K562 (cell line): ENCODE data around the gene RAD51AP1. TPM values are rescaled to one million over a fixed set of nuclear protein-coding genes. Genes with fewer than 3 reads are reported as not detected.

Experiments
- ATAC-seq: fragments of 200-7000 bp; cut with Tn5 transposase; 3 replicates; pipeline ENCODE4 v1.9.1; 2020; ENCODE audit warnings: moderate library complexity
- BruUV-seq: library from RNA; stranded (reverse); fragments of 400-500 nt; replicated peaks from 2 replicates; lab custom pipeline; 2021; lab: Mats Ljungman, UMichigan
- CTCF ChIA-PET: fragments of 300-600 bp; formaldehyde crosslinking; extraction: SDS; loops from one replicate; lab custom pipeline; 2021; ENCODE audit warnings: low intra/inter-chr PET ratio; lab: Yijun Ruan, JAX
- POLR2A ChIA-PET: fragments of 300-600, 350-650 bp; sonication (Branson Sonifier 250); formaldehyde crosslinking; extraction: SDS; loops from one replicate; lab custom pipeline; 2021; ENCODE audit warnings: antibody characterized with exemption, inconsistent platforms; lab: Yijun Ruan, JAX
- DNase-seq, 4 experiments: peaks; one replicate each; pipeline versions ENCODE4 v3.0.0 to v3.0.0-alpha.2; 2011 to 2018; ENCODE audit warnings: low spot score in 3 of 4, mixed read lengths in 3 of 4; ENCODE audit errors: extremely low read depth in 1 of 4
- FAIRE-seq: peaks from 2 replicates; lab custom pipeline; 2011; peaks lifted over from hg19 to GRCh38; lab: Jason Lieb, UNC
- H2AFZ ChIP-seq: 2 replicates; pipeline ENCODE4 v1.6.0; 2011; ENCODE audit warnings: low read depth, low read length, control low read depth, inconsistent platforms
- H3K27ac ChIP-seq: fragments of 200-600 bp; 3 replicates; pipeline ENCODE4 v1.8.0; 2011; ENCODE audit warnings: low read depth, mild to moderate bottlenecking, control low read depth, inconsistent platforms, low read length, moderate library complexity, mixed read lengths; ENCODE audit errors: extremely low read depth
- H3K27me3 ChIP-seq, 2 experiments: fragments of 300-600 bp in 1 of 2; 2 replicates in 1 of 2; 3 replicates in 1 of 2; pipeline versions ENCODE4 v1.6.0 to v1.8.0; 2011; ENCODE audit warnings: inconsistent platforms in 2 of 2, low read length in 2 of 2, mild to moderate bottlenecking in 1 of 2, mixed read lengths in 1 of 2, moderate library complexity in 1 of 2; ENCODE audit not compliant: control insufficient read depth in 2 of 2, insufficient read depth in 2 of 2
- H3K36me3 ChIP-seq: fragments of 300-600 bp; 3 replicates; pipeline ENCODE4 v1.8.0; 2011; ENCODE audit warnings: mild to moderate bottlenecking, low read length, inconsistent platforms; ENCODE audit not compliant: control insufficient read depth, insufficient read depth
- H3K4me1 ChIP-seq, 2 experiments: fragments of 200-600 bp in 1 of 2; replicated peaks in 1 of 2; 2 replicates in 1 of 2; 3 replicates in 1 of 2; pipeline versions ENCODE4 v1.5.1 to v1.8.0; 2011; ENCODE audit warnings: inconsistent platforms in 2 of 2, low read length in 2 of 2, mild to moderate bottlenecking in 1 of 2, mixed read lengths in 1 of 2, moderate library complexity in 1 of 2; ENCODE audit not compliant: control insufficient read depth in 2 of 2, insufficient read depth in 2 of 2
- H3K4me2 ChIP-seq: 2 replicates; pipeline ENCODE4 v1.6.1; 2011; ENCODE audit warnings: low read length, control low read depth, inconsistent platforms, mixed read lengths; ENCODE audit not compliant: insufficient read depth
- H3K4me3 ChIP-seq: fragments of 200-600 bp; sonication (generic), shearing (Covaris generic); 2 replicates; pipeline ENCODE4 v1.5.1; 2016; ENCODE audit warnings: control low read depth, inconsistent platforms
- H3K79me2 ChIP-seq: fragments of 200-600 bp; 3 replicates; pipeline ENCODE4 v1.8.0; 2011; ENCODE audit warnings: low read length, inconsistent platforms; ENCODE audit not compliant: control insufficient read depth, insufficient read depth
- H3K9ac ChIP-seq, 2 experiments: 2 replicates each; pipeline versions ENCODE4 v1.6.0 to v1.6.1; 2011; ENCODE audit warnings: low read depth in 2 of 2, low read length in 2 of 2, control low read depth in 1 of 2, inconsistent platforms in 1 of 2, mild to moderate bottlenecking in 1 of 2, mixed read lengths in 1 of 2; ENCODE audit not compliant: insufficient read depth in 1 of 2
- H3K9me1 ChIP-seq: one replicate; pipeline ENCODE4 v1.6.0; 2011; ENCODE audit warnings: inconsistent platforms, mild to moderate bottlenecking, low read length, moderate library complexity; ENCODE audit not compliant: control insufficient read depth, insufficient read depth
- H3K9me3 ChIP-seq: replicated peaks from 2 replicates; pipeline ENCODE4 v1.5.1; 2011; ENCODE audit warnings: low read depth, low read length, inconsistent platforms; ENCODE audit not compliant: control insufficient read depth, insufficient read depth
- H4K20me1 ChIP-seq: replicated peaks from 2 replicates; pipeline ENCODE4 v1.6.1; 2011; ENCODE audit warnings: low read length, inconsistent platforms, mixed read lengths; ENCODE audit not compliant: control insufficient read depth, insufficient read depth
- FOXA1 ChIP-seq: fragments of 450-650 bp; IDR thresholded peaks from 2 replicates; pipeline ENCODE4 v1.6.1; 2016; ENCODE audit warnings: mild to moderate bottlenecking, borderline replicate concordance
- HNRNPH1 ChIP-seq: fragments of 200-400 bp; formaldehyde crosslinking; optimal IDR thresholded peaks from 2 replicates; pipeline ENCODE3; 2017; ENCODE audit warnings: low read depth, mild to moderate bottlenecking, low read length, moderate library complexity
- LEF1 ChIP-seq: fragments of 450-650 bp; IDR thresholded peaks from 2 replicates; pipeline ENCODE4 v1.6.1; 2016; ENCODE audit warnings: mild to moderate bottlenecking
- SFPQ ChIP-seq: fragments of 200-400 bp; formaldehyde crosslinking; IDR thresholded peaks from 2 replicates; pipeline ENCODE4 v1.6.1; 2017; ENCODE audit warnings: mild to moderate bottlenecking, low read depth, low read length, moderate library complexity
- WGBS: fragments of 100-300 bp; shearing (Covaris generic); methylation state at CpG from one replicate; pipeline ENCODE4 v1.1.6; 2016; ENCODE audit warnings: low coverage, mixed read lengths; ENCODE audit not compliant: insufficient coverage; ENCODE audit errors: missing lambda C conversion rate; 5-methylcytosine and 5-hydroxymethylcytosine counted together
- in situ Hi-C: fragments of 300-500 bp; cut with MboI; formaldehyde crosslinking; loops from 4 replicates; pipeline ENCODE4 v1.15.0; 2018; ENCODE audit warnings: inconsistent platforms, mixed read lengths
- intact Hi-C: fragments of 100-400 bp; cut with micrococcal nuclease; formaldehyde crosslinking; loops from 2 replicates; pipeline ENCODE4 v1.14.2; 2022
- polyA plus RNA-seq, 8 experiments: library from polyadenylated mRNA; depleted of rRNA in 4 of 8; stranded (reverse) in 5 of 8; unstranded in 3 of 8; fragments of >200 nt; fragmentation: Nextera tagmentation in 2 of 8; fragmentation: Illumina TruSeq in 1 of 8; extraction: Ambion mirVana in 2 of 8; extraction: Trizol in 1 of 8; gene quantifications; 2 replicates each; pipeline versions ENCODE4 v1.2.1 to v1.2.3, GENCODE V29; 2011 to 2014; ENCODE audit warnings: inconsistent platforms in 1 of 8, missing spikeins in 1 of 8
- total RNA-seq, 7 experiments: library from RNA; depleted of rRNA in 6 of 7; stranded (reverse); fragments of >200 nt in 6 of 7; fragmentation: Illumina TruSeq in 2 of 7; extraction: Trizol in 2 of 7; gene quantifications; 2 replicates each; pipeline versions ENCODE4 v1.2.1 to v1.2.3, GENCODE V29; 2011 to 2021; ENCODE audit warnings: low replicate concordance in 1 of 7
- TF ChIP-seq, protein P1 (sequence below): fragments of 450-650 bp; conservative IDR thresholded peaks from 2 replicates; pipeline ENCODE4 v1.6.1; 2016; ENCODE audit warnings: missing genetic modification characterization, low read depth, mild to moderate bottlenecking, missing compliant biosample characterization, moderate library complexity

Gene RAD51AP1
- total and polyA plus RNA-seq, 9 of the 15 experiments (the other 6 are each of a cell fraction or from before 2014, with no cell fraction given): 43.8 to 111 (median 89.1) TPM

DNA sequence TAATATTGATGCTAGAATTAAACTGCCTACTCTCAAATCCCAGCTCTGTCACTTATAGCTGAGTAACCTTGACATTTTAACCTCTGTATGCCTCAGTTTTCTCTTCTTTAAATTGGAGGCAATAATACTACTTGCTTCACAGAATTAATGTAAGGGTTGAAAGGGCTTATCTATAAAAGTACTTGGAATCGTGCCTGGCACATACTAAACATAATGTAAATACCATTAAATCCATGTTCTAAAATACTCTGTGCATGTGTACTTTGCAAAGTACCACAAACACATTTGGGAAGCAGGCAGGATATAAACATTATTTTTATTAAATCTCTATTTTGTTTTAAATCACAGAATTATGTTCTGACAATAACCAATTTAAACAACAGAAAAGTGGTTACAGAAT lies 65.3 kb downstream of the RAD51AP1 start:
- TF ChIP-seq FOXA1: no peak
- TF ChIP-seq, protein P1, sequence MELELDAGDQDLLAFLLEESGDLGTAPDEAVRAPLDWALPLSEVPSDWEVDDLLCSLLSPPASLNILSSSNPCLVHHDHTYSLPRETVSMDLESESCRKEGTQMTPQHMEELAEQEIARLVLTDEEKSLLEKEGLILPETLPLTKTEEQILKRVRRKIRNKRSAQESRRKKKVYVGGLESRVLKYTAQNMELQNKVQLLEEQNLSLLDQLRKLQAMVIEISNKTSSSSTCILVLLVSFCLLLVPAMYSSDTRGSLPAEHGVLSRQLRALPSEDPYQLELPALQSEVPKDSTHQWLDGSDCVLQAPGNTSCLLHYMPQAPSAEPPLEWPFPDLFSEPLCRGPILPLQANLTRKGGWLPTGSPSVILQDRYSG (tag): no peak
- TF ChIP-seq SFPQ: no peak
- TF ChIP-seq LEF1: no peak
- no peak for TF ChIP-seq HNRNPH1
- in situ Hi-C loops: no loop called here
- no peak overlapping the region for H3K4me3 ChIP-seq
- H3K36me3 ChIP-seq: no peaks in the 10 kb centered on the region
- DNase-seq: no peak
- intact Hi-C loops: loop anchor here (2.0 kb wide), 1 partner anchor 45 kb away; the partner anchor contains the start of genes AKAP3 and NDUFA9
- WGBS: 0% methylated on average over 1 of the region's 1 CpG
- H2AFZ ChIP-seq: no peak overlapping the region
- no TSS peak for BruUV-seq
- no peak for FAIRE-seq
- H3K27ac ChIP-seq: no peak overlapping the region
- no peaks in the 10 kb centered on the region for H3K9me3 ChIP-seq
- no peak for ATAC-seq
- peaks cover 2 to 3% of the 10 kb centered on the region in 2 experiments; a peak in 3 of 5 replicates for H3K27me3 ChIP-seq
- no peaks in the 10 kb centered on the region for H3K9me1 ChIP-seq
- no peak overlapping the region for H3K9ac ChIP-seq
- ChIA-PET POLR2A (interaction anchor here (0.6 to 1.2 kb wide), 2 partner anchors 10 to 45 kb away, joined by 3 to 4 read pairs; partner anchors contain the start of genes AKAP3 and NDUFA9), CTCF (no interaction called here)
- H3K4me1 ChIP-seq: peaks cover 0 to 4% of the 10 kb centered on the region in 2 experiments; a peak in 2 of 5 replicates
- no peaks in the 10 kb centered on the region for H4K20me1 ChIP-seq
- H3K79me2 ChIP-seq: no peaks in the 10 kb centered on the region
- H3K4me2 ChIP-seq: no peak overlapping the region
